AG10803 (cell line): ENCODE results near the gene ACKR2.

Experiments
- DNase-seq: peaks from one replicate; pipeline ENCODE4 v3.0.0; 2010; ENCODE audit warnings: low read depth
- H3K4me3 ChIP-seq: 2 replicates; pipeline ENCODE4 v1.5.1; 2011; ENCODE audit warnings: mild to moderate bottlenecking, low read length, control low read depth
- CTCF ChIP-seq: conservative IDR thresholded peaks from 2 replicates; pipeline ENCODE4 v1.5.1; 2011; ENCODE audit warnings: mild to moderate bottlenecking, low read length, control low read depth, inconsistent platforms

The ACKR2 gene

GRCh38 chr3:42830437-42831320 lies 21.4 kb downstream of the ACKR2 start:
- DNase-seq = peak; percentile 21
- no peak overlapping the region for H3K4me3 ChIP-seq
- TF ChIP-seq CTCF = peak; percentile 48

- TF ChIP-seq CTCF = peak; percentile 63
- H3K4me3 ChIP-seq = no peak overlapping the region
- peak; percentile 43 for DNase-seq
Measured at GRCh38 chr3:42831321-42831713, 22.1 kb downstream of the ACKR2 start.

GRCh38 chr3:42836150-42837123 lies 27.2 kb downstream of the ACKR2 start:
- no peak overlapping the region for H3K4me3 ChIP-seq
- TF ChIP-seq CTCF = no peak
- no peak for DNase-seq

GRCh38 chr3:42838571-42838970 lies 29.3 kb downstream of the ACKR2 start:
- no peak overlapping the region for H3K4me3 ChIP-seq
- no peak for TF ChIP-seq CTCF
- no peak for DNase-seq

- peak overlapping the region; percentile 43 for H3K4me3 ChIP-seq
- peak; percentile 88 for TF ChIP-seq CTCF
- DNase-seq = peak; percentile 66
Measured at GRCh38 chr3:42839616-42840015, 30.4 kb downstream of the ACKR2 start.

GRCh38 chr3:42841332-42841731 lies 32.1 kb downstream of the ACKR2 start:
- DNase-seq = no peak
- TF ChIP-seq CTCF = no peak
- H3K4me3 ChIP-seq = no peak overlapping the region
